Smooth muscle cell (in vitro differentiated cells): ENCODE measurements around the gene WDR64. TPM values are rescaled to one million over a fixed set of nuclear protein-coding genes. Genes with fewer than 3 reads are reported as not detected.
A peak's percentile ranks its signal among the peaks of the same experiment; 100 is the strongest.

ENCODE experiments used
- DNase-seq: peaks from one replicate; lab custom pipeline; 2025; ENCODE audit not compliant: unreplicated experiment; lab: John Stamatoyannopoulos, UW
- H2AFZ ChIP-seq: fragments of 200-600 bp; sonication (generic); 2 replicates; pipeline ENCODE4 v1.6.0; 2016; ENCODE audit warnings: antibody characterized with exemption, low read depth, mild to moderate bottlenecking
- H3F3A ChIP-seq: fragments of 200-600 bp; sonication (generic); 2 replicates; pipeline ENCODE4 v1.6.0; 2017; ENCODE audit warnings: antibody characterized with exemption, low read depth
- H3K27ac ChIP-seq: fragments of 200-600 bp; sonication (generic); 2 replicates; pipeline ENCODE4 v1.5.1; 2016; ENCODE audit warnings: low read depth, mild to moderate bottlenecking
- H3K27me3 ChIP-seq: fragments of 200-600 bp; sonication (generic); 2 replicates; pipeline ENCODE4 v1.6.1; 2016; ENCODE audit warnings: low read depth, mild to moderate bottlenecking
- H3K36me3 ChIP-seq: fragments of 200-600 bp; sonication (generic); 2 replicates; pipeline ENCODE4 v1.5.1; 2016; ENCODE audit warnings: low read depth
- H3K4me1 ChIP-seq: fragments of 200-600 bp; sonication (generic); 2 replicates; pipeline ENCODE4 v1.5.1; 2016; ENCODE audit warnings: low read depth
- H3K4me2 ChIP-seq: fragments of 200-600 bp; sonication (generic); 2 replicates; pipeline ENCODE4 v1.6.0; 2016; ENCODE audit warnings: mild to moderate bottlenecking
- H3K4me3 ChIP-seq: fragments of 200-600 bp; sonication (generic); 2 replicates; pipeline ENCODE4 v1.5.1; 2016; ENCODE audit warnings: mild to moderate bottlenecking
- H3K79me2 ChIP-seq: fragments of 200-600 bp; sonication (generic); 2 replicates; pipeline ENCODE4 v1.6.0; 2016; ENCODE audit warnings: low read depth, mild to moderate bottlenecking
- H3K9ac ChIP-seq: fragments of 200-600 bp; sonication (generic); 2 replicates; pipeline ENCODE4 v1.6.0; 2016; ENCODE audit warnings: low read depth
- H3K9me3 ChIP-seq: fragments of 200-600 bp; sonication (generic); replicated peaks from 2 replicates; pipeline ENCODE4 v1.5.1; 2016; ENCODE audit warnings: low read depth
- H4K20me1 ChIP-seq: fragments of 200-600 bp; sonication (generic); 2 replicates; pipeline ENCODE4 v1.6.0; 2016; ENCODE audit warnings: low read depth
- WGBS: methylation state at CpG from one replicate; pipeline ENCODE4 v1.1.7; 2016; ENCODE audit warnings: low lambda C conversion rate; 5-methylcytosine and 5-hydroxymethylcytosine counted together
- polyA plus RNA-seq: library from polyadenylated mRNA; unstranded; fragments of >200 nt; fragmentation: Nextera tagmentation; extraction: Ambion mirVana; gene quantifications from 2 replicates; pipeline ENCODE4 v1.2.1, GENCODE V29; 2016
- total RNA-seq: library from RNA; depleted of rRNA; stranded (reverse); fragments of >200 nt; gene quantifications from 2 replicates; pipeline ENCODE4 v1.2.3, GENCODE V29; 2014
- TF ChIP-seq, protein P1 (sequence below): fragments of 200-600 bp; sonication (generic); IDR thresholded peaks from 2 replicates; pipeline ENCODE4 v1.5.1; 2017; ENCODE audit warnings: borderline replicate concordance, mild to moderate bottlenecking, antibody characterized with exemption; ENCODE audit not compliant: insufficient read depth, poor library complexity, severe bottlenecking

The WDR64 gene
- total and polyA plus RNA-seq, 2 experiments from 2014 or later: not detected

DNA sequence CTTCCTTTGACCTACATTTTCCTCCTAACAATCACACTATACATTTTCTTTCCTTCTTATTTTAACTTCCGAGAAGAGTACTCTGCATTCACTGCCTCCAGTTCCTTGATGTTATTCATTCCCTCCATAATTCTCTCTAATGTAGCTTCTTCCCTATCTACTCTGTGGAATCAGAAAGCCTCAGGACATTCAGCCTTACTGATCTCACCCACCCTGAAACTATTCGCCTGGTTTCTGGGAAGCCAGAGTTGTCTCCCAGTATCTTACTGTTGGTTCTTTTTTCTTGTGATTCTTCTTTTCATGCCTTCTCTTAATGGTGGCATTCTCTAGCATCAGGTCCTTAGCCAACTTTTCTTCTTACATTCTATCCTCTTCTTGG, 45.5 kb downstream of the WDR64 start:
- Histone ChIP-seq H3K9ac (no peak overlapping the region), H3K9me3 (no peaks in the 10 kb centered on the region), H3K27me3 (no peaks in the 10 kb centered on the region), H3K4me2 (no peak overlapping the region), H3K27ac (no peak overlapping the region), H3F3A (no peaks in the 10 kb centered on the region), H3K4me1 (no peaks in the 10 kb centered on the region), H2AFZ (no peak overlapping the region), H3K79me2 (no peaks in the 10 kb centered on the region), H3K4me3 (no peak overlapping the region), H4K20me1 (no peaks in the 10 kb centered on the region), H3K36me3 (no peaks in the 10 kb centered on the region)
- TF ChIP-seq, protein P1, sequence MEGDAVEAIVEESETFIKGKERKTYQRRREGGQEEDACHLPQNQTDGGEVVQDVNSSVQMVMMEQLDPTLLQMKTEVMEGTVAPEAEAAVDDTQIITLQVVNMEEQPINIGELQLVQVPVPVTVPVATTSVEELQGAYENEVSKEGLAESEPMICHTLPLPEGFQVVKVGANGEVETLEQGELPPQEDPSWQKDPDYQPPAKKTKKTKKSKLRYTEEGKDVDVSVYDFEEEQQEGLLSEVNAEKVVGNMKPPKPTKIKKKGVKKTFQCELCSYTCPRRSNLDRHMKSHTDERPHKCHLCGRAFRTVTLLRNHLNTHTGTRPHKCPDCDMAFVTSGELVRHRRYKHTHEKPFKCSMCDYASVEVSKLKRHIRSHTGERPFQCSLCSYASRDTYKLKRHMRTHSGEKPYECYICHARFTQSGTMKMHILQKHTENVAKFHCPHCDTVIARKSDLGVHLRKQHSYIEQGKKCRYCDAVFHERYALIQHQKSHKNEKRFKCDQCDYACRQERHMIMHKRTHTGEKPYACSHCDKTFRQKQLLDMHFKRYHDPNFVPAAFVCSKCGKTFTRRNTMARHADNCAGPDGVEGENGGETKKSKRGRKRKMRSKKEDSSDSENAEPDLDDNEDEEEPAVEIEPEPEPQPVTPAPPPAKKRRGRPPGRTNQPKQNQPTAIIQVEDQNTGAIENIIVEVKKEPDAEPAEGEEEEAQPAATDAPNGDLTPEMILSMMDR: no peak
- 86% methylated on average over 2 of the region's 2 CpGs for WGBS
- no peak for DNase-seq

DNA sequence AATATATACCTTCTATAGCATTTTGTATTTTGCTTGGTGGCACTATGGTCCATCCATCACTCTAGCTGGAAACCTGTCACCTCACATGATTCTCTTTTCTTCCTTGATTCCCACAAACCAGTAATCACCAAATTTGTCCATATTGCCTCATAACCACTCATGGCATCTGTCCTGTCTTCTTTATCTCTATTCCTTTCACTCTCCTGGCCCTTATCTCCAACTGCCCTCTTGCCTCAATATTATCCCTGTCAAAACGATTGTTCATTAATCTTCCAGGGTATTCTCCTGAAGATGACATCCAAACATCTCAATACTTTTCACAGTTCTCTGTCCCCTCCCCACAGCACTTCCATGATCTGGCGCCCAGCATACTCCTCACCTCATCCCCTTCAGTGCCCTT, 46.1 kb downstream of the WDR64 start:
- Histone ChIP-seq H3K9me3 (no peaks in the 10 kb centered on the region), H3K9ac (no peak overlapping the region), H3K79me2 (no peaks in the 10 kb centered on the region), H3F3A (no peaks in the 10 kb centered on the region), H3K27ac (no peak overlapping the region), H4K20me1 (no peaks in the 10 kb centered on the region), H3K4me2 (no peak overlapping the region), H3K36me3 (no peaks in the 10 kb centered on the region), H3K4me3 (no peak overlapping the region), H3K4me1 (no peaks in the 10 kb centered on the region), H2AFZ (no peak overlapping the region), H3K27me3 (no peaks in the 10 kb centered on the region)
- DNase-seq: no peak
- TF ChIP-seq, protein P1: no peak
- WGBS: 98% methylated on average over 2 of the region's 2 CpGs

DNA sequence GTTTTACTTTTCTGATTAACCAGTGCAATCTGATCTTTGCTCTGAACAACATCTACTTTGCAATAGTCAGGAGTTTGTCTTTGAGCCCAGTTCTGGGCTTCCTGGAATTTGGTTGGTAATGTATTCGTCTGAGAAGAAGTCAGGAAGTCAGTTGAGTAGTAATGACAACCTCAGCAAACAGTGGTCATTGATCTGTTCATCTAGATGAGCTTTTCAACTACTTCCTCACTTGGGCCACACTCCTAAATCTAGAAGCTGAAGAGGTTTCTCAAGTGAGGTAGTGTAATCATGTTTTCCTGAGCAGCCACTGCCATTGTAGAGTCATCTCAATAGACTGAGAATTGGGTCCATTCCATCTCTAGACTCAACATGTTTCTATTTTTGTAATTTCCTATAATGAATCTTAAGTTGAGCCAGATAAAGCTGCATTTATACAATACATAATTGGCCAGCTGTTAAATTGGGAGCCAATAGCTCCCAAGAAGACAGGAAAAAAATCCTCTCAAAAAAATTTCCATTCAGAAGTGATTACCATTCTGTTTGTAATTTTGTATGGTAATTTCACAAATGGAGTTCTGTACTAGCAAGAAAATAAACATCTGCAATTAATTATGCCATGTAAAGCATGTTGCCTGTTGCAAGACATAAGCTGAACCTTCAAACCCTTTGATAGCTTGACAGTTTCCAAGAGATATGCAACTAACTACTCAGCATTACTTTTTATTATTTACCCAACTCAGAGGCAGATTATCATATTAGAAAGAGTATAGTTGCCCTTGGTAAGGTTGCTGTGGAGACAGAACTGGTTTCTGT, 49.6 kb downstream of the WDR64 start:
- Histone ChIP-seq H3K4me1 (no peaks in the 10 kb centered on the region), H3K27me3 (no peaks in the 10 kb centered on the region), H2AFZ (no peak overlapping the region), H3K4me3 (no peak overlapping the region), H3K36me3 (no peaks in the 10 kb centered on the region), H3K4me2 (peak overlapping the region; percentile 39), H3K9me3 (no peaks in the 10 kb centered on the region), H3K9ac (no peak overlapping the region), H3F3A (no peaks in the 10 kb centered on the region), H3K79me2 (no peaks in the 10 kb centered on the region), H4K20me1 (no peaks in the 10 kb centered on the region), H3K27ac (peak overlapping the region; percentile 71)
- TF ChIP-seq, protein P1: no peak
- WGBS: 65% methylated on average over 1 of the region's 1 CpG
- no peak for DNase-seq
